Measurements from ENCODE around the gene PCDHA8. TPM values are rescaled to one million over a fixed set of nuclear protein-coding genes. Genes with fewer than 3 reads are reported as not detected.
"Not testable (repeated sequence)": the region's sequence is repeated elsewhere in the genome, so short reads cannot be mapped to it uniquely, and the experiment has no call there.

The PCDHA8 gene
- total and polyA plus RNA-seq, 7 donors, result 0.01 to 0.12 TPM; not detected in 5

- Histone ChIP-seq H3K4me3 (no peak overlapping the region), H3K4me1 (no peaks in the 10 kb centered on the region), H3K27me3 (ENCODE audit: insufficient read depth in 3 of 3, low read length in 2 of 3) (peaks cover 0 to 17% (median 2%) of the 10 kb centered on the region in 3 donors), H3K27ac (no peak overlapping the region), H3K36me3 (ENCODE audit: insufficient read depth in 1 of 2, low read depth in 1 of 2) (no peaks in the 10 kb centered on the region), H3K9me3 (peaks cover 4% of the 10 kb centered on the region)
- intact Hi-C loops (cut with DNase I), result no loop called here
- no peak for TF ChIP-seq CTCF (IDR thresholded peaks at IDR 0.05)
- ATAC-seq (no peak), DNase-seq (no peak)
- 21 to 27% (median 24%) methylated on average over 6 of the region's 6 CpGs for WGBS, 3 donors
These were observed 18.7 kb upstream of the PCDHA8 start for GRCh38 chr5:140822281-140822629.

DNA sequence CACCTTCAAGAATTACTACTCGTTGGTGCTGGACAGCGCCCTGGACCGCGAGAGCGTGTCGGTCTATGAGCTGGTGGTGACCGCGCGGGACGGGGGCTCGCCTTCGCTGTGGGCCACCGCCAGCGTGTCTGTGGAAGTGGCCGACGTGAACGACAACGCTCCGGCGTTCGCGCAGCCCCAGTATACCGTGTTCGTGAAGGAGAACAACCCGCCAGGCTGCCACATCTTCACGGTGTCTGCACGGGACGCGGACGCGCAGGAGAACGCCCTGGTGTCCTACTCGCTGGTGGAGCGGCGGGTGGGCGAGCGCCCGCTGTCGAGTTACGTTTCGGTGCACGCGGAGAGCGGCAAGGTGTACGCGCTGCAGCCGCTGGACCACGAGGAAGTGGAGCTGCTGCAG lies 18.0 kb upstream of the PCDHA8 start:
- H3K9me3 ChIP-seq; DNase-seq; H3K36me3 ChIP-seq (ENCODE audit: insufficient read depth in 1 of 2, low read depth in 1 of 2); H3K27ac ChIP-seq; intact Hi-C loops (cut with DNase I); ATAC-seq; H3K4me1 ChIP-seq; H3K4me3 ChIP-seq: not testable (repeated sequence)
- H3K27me3 ChIP-seq (ENCODE audit: insufficient read depth in 3 of 3, low read length in 2 of 3), result peaks cover 0 to 23% (median 3%) of the 10 kb centered on the region in 3 donors
- 42 to 52% (median 44%) methylated on average over 48 of the region's 48 CpGs for WGBS, 3 donors

DNA sequence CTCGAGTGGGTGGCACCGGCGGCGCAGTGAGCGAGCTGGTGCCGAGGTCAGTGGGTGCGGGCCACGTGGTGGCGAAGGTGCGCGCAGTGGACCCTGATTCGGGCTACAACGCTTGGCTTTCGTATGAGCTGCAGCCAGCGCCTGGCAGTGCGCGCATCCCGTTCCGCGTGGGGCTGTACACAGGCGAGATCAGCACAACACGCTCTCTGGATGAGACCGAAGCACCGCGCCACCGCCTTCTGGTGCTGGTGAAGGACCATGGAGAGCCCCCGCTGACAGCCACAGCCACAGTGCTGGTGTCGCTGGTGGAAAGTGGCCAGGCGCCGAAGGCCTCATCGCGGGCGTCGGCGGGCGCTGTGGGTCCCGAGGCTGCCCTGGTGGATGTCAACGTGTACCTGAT lies 17.5 kb upstream of the PCDHA8 start:
- Histone ChIP-seq H3K4me1 (no peaks in the 10 kb centered on the region), H3K36me3 (ENCODE audit: insufficient read depth in 1 of 2, low read depth in 1 of 2) (no peaks in the 10 kb centered on the region), H3K27me3 (ENCODE audit: insufficient read depth in 3 of 3, low read length in 2 of 3) (peaks cover 0 to 26% (median 7%) of the 10 kb centered on the region in 3 donors), H3K9me3 (peaks cover 2% of the 10 kb centered on the region), H3K27ac (no peak overlapping the region), H3K4me3 (no peak overlapping the region)
- WGBS, 3 donors, result 45 to 58% (median 51%) methylated on average over 31 to 38 of the region's 38 CpGs
- ATAC-seq (no peak), DNase-seq (no peak)
- TF ChIP-seq CTCF (IDR thresholded peaks at IDR 0.05), result no peak
- intact Hi-C loops (cut with DNase I), result no loop called here

- H3K9me3 ChIP-seq, result peaks cover 5% of the 10 kb centered on the region
- peaks cover 0 to 31% (median 8%) of the 10 kb centered on the region in 3 donors for H3K27me3 ChIP-seq (ENCODE audit: insufficient read depth in 3 of 3, low read length in 2 of 3)
These were observed 13.2 kb upstream of the PCDHA8 start, which contains the start of gene PCDHA6 for GRCh38 chr5:140827704-140828361. PCDHA6 (plus strand) TSS chr5:140827960; CDS start chr5:140828092, 132 bp downstream.

DNA sequence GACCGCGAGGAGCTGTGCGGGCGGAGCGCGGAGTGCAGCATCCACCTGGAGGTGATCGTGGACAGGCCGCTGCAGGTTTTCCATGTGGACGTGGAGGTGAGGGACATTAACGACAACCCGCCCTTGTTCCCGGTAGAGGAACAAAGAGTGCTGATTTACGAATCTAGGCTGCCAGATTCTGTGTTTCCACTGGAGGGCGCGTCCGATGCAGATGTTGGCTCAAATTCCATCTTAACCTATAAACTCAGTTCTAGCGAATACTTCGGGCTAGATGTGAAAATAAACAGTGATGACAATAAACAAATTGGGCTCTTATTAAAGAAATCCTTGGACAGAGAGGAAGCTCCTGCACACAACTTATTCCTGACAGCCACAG lies 12.6 kb upstream of the PCDHA8 start:
- peaks cover 5% of the 10 kb centered on the region for H3K9me3 ChIP-seq
- intact Hi-C loops (cut with DNase I), result no loop called here
- no peaks in the 10 kb centered on the region for H3K36me3 ChIP-seq (ENCODE audit: insufficient read depth in 1 of 2, low read depth in 1 of 2)
- H3K27ac ChIP-seq, result no peak overlapping the region
- DNase-seq, result no peak
- TF ChIP-seq CTCF (IDR thresholded peaks at IDR 0.05), result no peak
- 9 to 20% (median 20%) methylated on average over 16 to 18 of the region's 18 CpGs for WGBS, 3 donors
- H3K4me1 ChIP-seq, result no peaks in the 10 kb centered on the region
- no peak overlapping the region for H3K4me3 ChIP-seq
- peaks cover 0 to 34% (median 8%) of the 10 kb centered on the region in 3 donors for H3K27me3 ChIP-seq (ENCODE audit: insufficient read depth in 3 of 3, low read length in 2 of 3)
- no peak for ATAC-seq

More at GRCh38 chr5:140827704-140828361, 13.2 kb upstream of the PCDHA8 start, which contains the start of gene PCDHA6:
- WGBS, 3 donors, result 12 to 17% (median 15%) methylated on average over 27 of the region's 27 CpGs
- DNase-seq (no peak), ATAC-seq (no peak)
- Histone ChIP-seq H3K4me3 (no peak within 1 kb of the TSS), H3K27ac (no peak within 1 kb of the TSS), H3K36me3 (ENCODE audit: insufficient read depth in 1 of 2, low read depth in 1 of 2) (no peaks in the 10 kb centered on the region), H3K4me1 (no peaks in the 10 kb centered on the region)
- intact Hi-C loops (cut with DNase I), result no loop called here
- TF ChIP-seq CTCF (IDR thresholded peaks at IDR 0.05), result no peak

DNA sequence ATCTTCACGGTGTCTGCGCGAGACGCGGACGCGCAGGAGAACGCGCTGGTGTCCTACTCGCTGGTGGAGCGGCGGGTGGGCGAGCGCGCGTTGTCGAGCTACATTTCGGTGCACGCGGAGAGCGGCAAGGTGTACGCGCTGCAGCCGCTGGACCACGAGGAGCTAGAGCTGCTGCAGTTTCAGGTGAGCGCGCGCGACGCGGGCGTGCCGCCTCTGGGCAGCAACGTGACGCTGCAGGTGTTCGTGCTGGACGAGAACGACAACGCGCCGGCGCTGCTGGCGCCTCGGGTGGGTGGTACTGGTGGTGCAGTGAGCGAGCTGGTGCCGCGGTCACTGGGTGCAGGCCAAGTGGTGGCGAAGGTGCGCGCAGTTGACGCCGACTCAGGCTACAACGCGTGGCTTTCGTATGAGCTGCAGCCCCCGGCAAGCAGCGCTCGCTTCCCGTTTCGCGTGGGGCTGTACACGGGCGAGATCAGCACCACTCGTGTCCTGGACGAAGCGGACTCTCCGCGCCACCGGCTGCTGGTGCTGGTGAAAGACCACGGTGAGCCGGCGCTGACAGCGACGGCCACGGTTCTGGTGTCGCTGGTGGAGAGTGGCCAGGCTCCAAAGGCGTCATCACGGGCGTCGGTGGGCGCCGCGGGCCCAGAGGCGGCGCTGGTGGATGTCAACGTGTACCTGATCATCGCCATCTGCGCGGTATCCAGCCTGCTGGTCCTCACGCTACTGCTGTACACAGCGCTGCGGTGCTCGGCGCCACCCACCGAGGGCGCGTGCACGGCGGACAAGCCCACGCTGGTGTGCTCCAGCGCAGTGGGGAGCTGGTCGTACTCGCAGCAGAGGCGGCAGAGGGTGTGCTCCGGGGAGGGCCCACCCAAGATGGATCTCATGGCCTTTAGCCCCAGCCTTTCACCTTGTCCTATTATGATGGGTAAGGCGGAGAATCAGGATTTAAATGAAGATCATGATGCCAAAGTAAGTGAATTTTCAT lies 11.2 kb upstream of the PCDHA8 start:
- H3K4me3 ChIP-seq; H3K4me1 ChIP-seq; intact Hi-C loops (cut with DNase I); H3K27ac ChIP-seq; ATAC-seq; H3K36me3 ChIP-seq (ENCODE audit: insufficient read depth in 1 of 2, low read depth in 1 of 2); DNase-seq; H3K9me3 ChIP-seq: not testable (repeated sequence)
- 36 to 48% (median 38%) methylated on average over 96 to 106 of the region's 106 CpGs for WGBS, 3 donors
- peaks cover 0 to 42% (median 8%) of the 10 kb centered on the region in 3 donors for H3K27me3 ChIP-seq (ENCODE audit: insufficient read depth in 3 of 3, low read length in 2 of 3)

All from psoas muscle (tissue), 8 donors.